PFSK-1 (cell line): ENCODE data around the gene DAZAP2.

Experiments
- FOXP2 ChIP-seq: optimal IDR thresholded peaks from 2 replicates; pipeline ENCODE3; 2011; ENCODE audit warnings: borderline replicate concordance, control low read depth, inconsistent platforms; ENCODE audit not compliant: insufficient read depth; ENCODE audit errors: extremely low read length, extremely low read depth
- POLR2AphosphoS5 ChIP-seq: IDR thresholded peaks from 2 replicates; pipeline ENCODE4 v1.6.1; 2012; ENCODE audit warnings: low read depth, mild to moderate bottlenecking, control low read depth, low read length, moderate library complexity
- REST ChIP-seq, 2 experiments: IDR thresholded peaks; 2 replicates each; pipeline versions ENCODE4 v1.6.1 to v1.8.0; 2011 to 2012; ENCODE audit warnings: low read depth in 2 of 2, low read length in 2 of 2, control low read depth in 1 of 2, inconsistent platforms in 1 of 2, mild to moderate bottlenecking in 1 of 2, moderate library complexity in 1 of 2; ENCODE audit not compliant: insufficient read depth in 1 of 2
- SIN3A ChIP-seq: IDR thresholded peaks from 2 replicates; pipeline ENCODE4 v1.6.1; 2012; ENCODE audit warnings: mild to moderate bottlenecking, low read length, moderate library complexity, borderline replicate concordance; ENCODE audit not compliant: insufficient read depth
- TAF1 ChIP-seq: IDR thresholded peaks from 2 replicates; pipeline ENCODE4 v1.6.1; 2012; ENCODE audit warnings: low read length, control low read depth, borderline replicate concordance; ENCODE audit not compliant: insufficient read depth

GRCh38 chr12:51254536-51254935 lies 15.9 kb downstream of the DAZAP2 start:
- TF ChIP-seq REST (IDR thresholded peaks at IDR 0.05; ENCODE audit: insufficient read depth in 1 of 2, low read depth in 2 of 2, low read length in 2 of 2), result no peak
- TF ChIP-seq POLR2AphosphoS5, result no peak
- TF ChIP-seq FOXP2, result no peak
- no peak for TF ChIP-seq SIN3A
- no peak for TF ChIP-seq TAF1
